H1 (cell line): ENCODE data around the gene DMXL1. TPM values are rescaled to one million over a fixed set of nuclear protein-coding genes. Genes with fewer than 3 reads are reported as not detected.

Source experiments
- CTCF ChIA-PET: fragments of 300-600 bp; sonication (Branson Sonifier 250); formaldehyde crosslinking; loops from one replicate; lab custom pipeline; 2021; ENCODE audit not compliant: partially characterized antibody; lab: Charles Lee
- POLR2A ChIA-PET: fragments of 300-600 bp; sonication (Branson Sonifier 250); formaldehyde crosslinking; loops from one replicate; lab custom pipeline; 2021; ENCODE audit warnings: inconsistent platforms; ENCODE audit not compliant: partially characterized antibody; lab: Charles Lee
- DNase-seq, 2 experiments: peaks; one replicate each; pipeline versions ENCODE4 v3.0.0 to v3.0.0-alpha.2; 2010 to 2022; ENCODE audit warnings: low spot score in 2 of 2, low read depth in 1 of 2, mixed read lengths in 1 of 2
- FAIRE-seq: peaks from 2 replicates; lab custom pipeline; 2011; peaks lifted over from hg19 to GRCh38; lab: Jason Lieb, UNC
- H2AFZ ChIP-seq: 2 replicates; pipeline ENCODE4 v1.8.1; 2012; ENCODE audit warnings: low read length, inconsistent platforms
- H2AK5ac ChIP-seq: 2 replicates; pipeline ENCODE4 v1.6.1; 2013; ENCODE audit warnings: low read depth, low read length
- H2BK120ac ChIP-seq: replicated peaks from 2 replicates; pipeline ENCODE3; 2013; ENCODE audit warnings: low read depth, low read length, inconsistent platforms
- H2BK12ac ChIP-seq: 2 replicates; pipeline ENCODE4 v1.6.1; 2013; ENCODE audit warnings: low read depth, low read length
- H2BK15ac ChIP-seq: 2 replicates; pipeline ENCODE4 v1.6.1; 2013; ENCODE audit warnings: low read length
- H2BK20ac ChIP-seq: 2 replicates; pipeline ENCODE4 v1.6.1; 2013; ENCODE audit warnings: low read length
- H2BK5ac ChIP-seq: 2 replicates; pipeline ENCODE4 v1.6.1; 2013; ENCODE audit warnings: low read depth, low read length
- H3K14ac ChIP-seq: 2 replicates; pipeline ENCODE4 v1.6.1; 2013; ENCODE audit warnings: inconsistent platforms; ENCODE audit not compliant: insufficient read length
- H3K18ac ChIP-seq: 2 replicates; pipeline ENCODE4 v1.6.1; 2013; ENCODE audit warnings: low read length; ENCODE audit errors: extremely low read depth
- H3K23ac ChIP-seq: 2 replicates; pipeline ENCODE4 v1.6.1; 2013; ENCODE audit warnings: inconsistent platforms; ENCODE audit not compliant: insufficient read length
- H3K23me2 ChIP-seq: 2 replicates; pipeline ENCODE4 v1.6.1; 2013; ENCODE audit warnings: low read depth, low read length
- H3K27ac ChIP-seq: 2 replicates; pipeline ENCODE4 v1.6.1; 2011; ENCODE audit warnings: low read depth, low read length, inconsistent platforms
- H3K27me3 ChIP-seq, 4 experiments: replicated peaks in 1 of 4; 1 replicate in 1 of 4; 2 replicates in 3 of 4; pipeline versions ENCODE4 v1.6.1 to v1.8.1; 2011 to 2013; ENCODE audit warnings: low read length in 3 of 4, mild to moderate bottlenecking in 3 of 4, inconsistent platforms in 2 of 4, mixed read lengths in 2 of 4, moderate library complexity in 1 of 4; ENCODE audit not compliant: control insufficient read depth in 3 of 4, insufficient read depth in 3 of 4; ENCODE audit errors: extremely low read depth in 1 of 4
- H3K36me3 ChIP-seq, 4 experiments: 2 replicates each; pipeline versions ENCODE4 v1.6.1 to v1.8.1; 2011 to 2013; ENCODE audit warnings: mild to moderate bottlenecking in 4 of 4, low read length in 3 of 4, moderate library complexity in 2 of 4, control low read depth in 1 of 4, inconsistent platforms in 1 of 4; ENCODE audit not compliant: insufficient read depth in 4 of 4, control insufficient read depth in 2 of 4
- H3K4ac ChIP-seq: replicated peaks from 2 replicates; pipeline ENCODE3; 2013; ENCODE audit warnings: low read length, low read depth, mixed read lengths, inconsistent platforms; ENCODE audit not compliant: insufficient read length
- H3K4me1 ChIP-seq, 4 experiments: replicated peaks in 1 of 4; 1 replicate in 1 of 4; 2 replicates in 3 of 4; pipeline versions ENCODE4 v1.6.1 to v1.8.1; 2011 to 2013; ENCODE audit warnings: low read length in 3 of 4, inconsistent platforms in 2 of 4, mixed read lengths in 1 of 4; ENCODE audit not compliant: insufficient read depth in 4 of 4, control insufficient read depth in 3 of 4
- H3K4me2 ChIP-seq, 2 experiments: 2 replicates each; pipeline versions ENCODE4 v1.6.1 to v1.8.1; 2011 to 2013; ENCODE audit warnings: low read depth in 2 of 2, low read length in 2 of 2, control low read depth in 1 of 2, inconsistent platforms in 1 of 2, mild to moderate bottlenecking in 1 of 2; ENCODE audit not compliant: insufficient read depth in 1 of 2
- H3K4me3 ChIP-seq, 4 experiments: fragments of 200-600, 300-600 bp in 1 of 4; sonication (generic), shearing (Covaris generic), sonication (Bioruptor Twin) in 1 of 4; 2 replicates each; pipeline versions ENCODE4 v1.5.1 to v1.8.1; 2011 to 2016; ENCODE audit warnings: low read length in 4 of 4, low read depth in 3 of 4, control low read depth in 2 of 4, inconsistent platforms in 2 of 4, mild to moderate bottlenecking in 2 of 4, mixed read lengths in 1 of 4, moderate library complexity in 1 of 4; ENCODE audit not compliant: insufficient read depth in 2 of 4; ENCODE audit errors: extremely low read depth in 1 of 4
- H3K56ac ChIP-seq: replicated peaks from 2 replicates; pipeline ENCODE3; 2013; ENCODE audit warnings: low read depth, mild to moderate bottlenecking, mixed read lengths, low read length, inconsistent platforms; ENCODE audit not compliant: insufficient read length
- H3K79me1 ChIP-seq: 2 replicates; pipeline ENCODE4 v1.6.1; 2013; ENCODE audit warnings: low read depth, low read length, control low read depth
- H3K79me2 ChIP-seq, 2 experiments: 2 replicates each; pipeline versions ENCODE4 v1.6.1 to v1.8.1; 2012 to 2013; ENCODE audit warnings: low read length in 2 of 2, mild to moderate bottlenecking in 2 of 2, inconsistent platforms in 1 of 2; ENCODE audit not compliant: insufficient read depth in 2 of 2, control insufficient read depth in 1 of 2
- H3K9ac ChIP-seq, 4 experiments: replicated peaks in 1 of 4; 1 replicate in 1 of 4; 2 replicates in 3 of 4; pipeline versions ENCODE4 v1.6.1 to v1.8.1; 2011 to 2013; ENCODE audit warnings: low read depth in 3 of 4, low read length in 3 of 4, control low read depth in 2 of 4, mild to moderate bottlenecking in 2 of 4, moderate library complexity in 2 of 4, inconsistent platforms in 1 of 4; ENCODE audit errors: extremely low read depth in 1 of 4
- H3K9me3 ChIP-seq, 2 experiments: 2 replicates each; pipeline versions ENCODE4 v1.6.1 to v1.8.1; 2012 to 2013; ENCODE audit warnings: mild to moderate bottlenecking in 2 of 2, moderate library complexity in 2 of 2, control low read depth in 1 of 2, inconsistent platforms in 1 of 2, low read depth in 1 of 2, low read length in 1 of 2, mixed read lengths in 1 of 2; ENCODE audit not compliant: insufficient read depth in 2 of 2
- H4K20me1 ChIP-seq, 2 experiments: replicated peaks in 1 of 2; 2 replicates each; pipeline versions ENCODE3 to v1.8.1; 2011 to 2013; ENCODE audit warnings: inconsistent platforms in 2 of 2, low read length in 2 of 2, mild to moderate bottlenecking in 1 of 2; ENCODE audit not compliant: insufficient read depth in 2 of 2, control insufficient read depth in 1 of 2
- H4K5ac ChIP-seq: 2 replicates; pipeline ENCODE4 v1.6.1; 2013; ENCODE audit warnings: low read length, low read depth, mixed read lengths, inconsistent platforms; ENCODE audit not compliant: insufficient read length
- H4K8ac ChIP-seq: 2 replicates; pipeline ENCODE4 v1.8.0; 2013; ENCODE audit warnings: mild to moderate bottlenecking, moderate library complexity, low read length, inconsistent platforms; ENCODE audit not compliant: insufficient read depth; ENCODE audit errors: extremely low read depth
- H4K91ac ChIP-seq: replicated peaks from 2 replicates; pipeline ENCODE3; 2013; ENCODE audit warnings: low read length, mixed read lengths, inconsistent platforms; ENCODE audit not compliant: insufficient read length
- CBX8 ChIP-seq: fragments of 300-800, 300-1000 bp; sonication (generic); IDR thresholded peaks from 2 replicates; pipeline ENCODE4 v1.7.1; 2016; ENCODE audit warnings: low read depth, low read length, borderline replicate concordance
- CREB1 ChIP-seq: IDR thresholded peaks from 2 replicates; pipeline ENCODE4 v1.6.1; 2012; ENCODE audit warnings: inconsistent platforms
- CTBP2 ChIP-seq: IDR thresholded peaks from 2 replicates; pipeline ENCODE4 v1.7.0; 2011; ENCODE audit warnings: borderline replicate concordance, mild to moderate bottlenecking, moderate library complexity, mixed read lengths, low read length; ENCODE audit not compliant: insufficient read depth, insufficient read length
- E2F6 ChIP-seq: IDR thresholded peaks from 2 replicates; pipeline ENCODE4 v1.6.1; 2012; ENCODE audit warnings: inconsistent platforms
- EGR1 ChIP-seq: IDR thresholded peaks from 2 replicates; pipeline ENCODE4 v1.6.1; 2011; ENCODE audit warnings: low read depth, low read length, borderline replicate concordance
- GTF2F1 ChIP-seq: IDR thresholded peaks from 2 replicates; pipeline ENCODE4 v1.6.1; 2012; ENCODE audit warnings: low read depth, low read length, improper control_type of control experiment, borderline replicate concordance
- KDM4A ChIP-seq: IDR thresholded peaks from one replicate; pipeline ENCODE4 v1.7.1; 2012; ENCODE audit warnings: low read depth, mild to moderate bottlenecking, moderate library complexity, low read length, inconsistent platforms; ENCODE audit not compliant: severe bottlenecking
- KDM5A ChIP-seq: fragments of 200-600 bp; IDR thresholded peaks from 2 replicates; pipeline ENCODE4 v1.7.1; 2012; ENCODE audit warnings: mild to moderate bottlenecking, low read length, inconsistent platforms, mixed read lengths
- TAF1 ChIP-seq: IDR thresholded peaks from 2 replicates; pipeline ENCODE4 v1.6.1; 2011; ENCODE audit warnings: mild to moderate bottlenecking, low read depth, low read length
- TCF12 ChIP-seq: IDR thresholded peaks from 2 replicates; pipeline ENCODE4 v1.6.1; 2011; ENCODE audit warnings: low read depth, mild to moderate bottlenecking, low read length
- USF2 ChIP-seq: IDR thresholded peaks from 2 replicates; pipeline ENCODE4 v1.6.1; 2011; ENCODE audit warnings: low read length, improper control_type of control experiment
- WGBS, 2 experiments: shearing (Covaris generic) in 1 of 2; methylation state at CpG; one replicate each; pipeline versions ENCODE4 v1.1.6 to v1.1.7; 2013 to 2015; ENCODE audit warnings: low lambda C conversion rate in 2 of 2, mixed read lengths in 2 of 2, inconsistent platforms in 1 of 2, low coverage in 1 of 2, missing lambda C conversion rate in 1 of 2; ENCODE audit not compliant: insufficient replicate concordance in 2 of 2, insufficient coverage in 1 of 2, insufficient read length in 1 of 2; ENCODE audit errors: extremely low coverage in 1 of 2, missing lambda C conversion rate in 1 of 2; 5-methylcytosine and 5-hydroxymethylcytosine counted together
- polyA plus RNA-seq, 7 experiments: library from polyadenylated mRNA; depleted of rRNA in 3 of 7; stranded (reverse) in 5 of 7; unstranded in 2 of 7; fragments of >200 nt in 5 of 7; fragments of 200-250 nt in 2 of 7; gene quantifications; 1 replicate in 5 of 7; 2 replicates in 1 of 7; 4 replicates in 1 of 7; pipeline versions ENCODE4 v1.2.1 to v1.2.3, GENCODE V29; 2011 to 2013; ENCODE audit warnings: missing spikeins in 2 of 7, mixed read lengths in 2 of 7
- total RNA-seq: library from RNA; stranded (reverse); fragmentation: NEBNext Ultra II Directional; extraction: Animal tissue kit (Norgen Biotek cat#: 25700); gene quantifications from 2 replicates; pipeline ENCODE4 v1.2.1, GENCODE V29; 2021
- TF ChIP-seq, protein P1 (sequence below): IDR thresholded peaks from 2 replicates; pipeline ENCODE4 v1.6.1; 2011; ENCODE audit warnings: low read depth, mild to moderate bottlenecking, low read length; ENCODE audit not compliant: insufficient read depth

The DMXL1 gene
- total and polyA plus RNA-seq, 2 of the 8 experiments (the other 6 are each of a cell fraction or from before 2014, with no cell fraction given): 10.1 to 43.9 TPM

GRCh38 chr5:119028575-119028974 is 42.3 kb upstream of the DMXL1 start:
- no peak for FAIRE-seq
- no peak overlapping the region for H3K14ac ChIP-seq
- no peak for DNase-seq
- TF ChIP-seq, protein P1, sequence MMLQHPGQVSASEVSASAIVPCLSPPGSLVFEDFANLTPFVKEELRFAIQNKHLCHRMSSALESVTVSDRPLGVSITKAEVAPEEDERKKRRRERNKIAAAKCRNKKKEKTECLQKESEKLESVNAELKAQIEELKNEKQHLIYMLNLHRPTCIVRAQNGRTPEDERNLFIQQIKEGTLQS: no peak
- TF ChIP-seq TAF1 (no peak), GTF2F1 (no peak), E2F6 (no peak), CREB1 (no peak), USF2 (no peak), KDM5A (no peak), EGR1 (no peak), CTBP2 (no peak), CBX8 (no peak), TCF12 (no peak), KDM4A (no peak)

More at GRCh38 chr5:119028575-119028974, 42.3 kb upstream of the DMXL1 start:
- H3K79me2 ChIP-seq: no peaks in the 10 kb centered on the region
- H3K18ac ChIP-seq: no peak overlapping the region
- no peak overlapping the region for H2AFZ ChIP-seq
- H3K56ac ChIP-seq: no peak overlapping the region
- no peak overlapping the region for H4K8ac ChIP-seq
- no peak overlapping the region for H2BK5ac ChIP-seq
- H3K9ac ChIP-seq: no peak overlapping the region
- WGBS, 2 experiments: 89% methylated on average over 5 of the region's 5 CpGs; no CpG with 5 or more reads in 1 of the 2 experiments
- ChIA-PET POLR2A (interaction anchor here (0.6 kb wide), 1 partner anchor 318 kb away, joined by 4 read pairs; no protein-coding TSS in a partner anchor), CTCF (interaction anchor here (0.6 to 0.7 kb wide), 3 partner anchors 10 to 1582 kb away, joined by 3 read pairs; no protein-coding TSS in a partner anchor)
- no peaks in the 10 kb centered on the region for H3K27me3 ChIP-seq
- H2BK20ac ChIP-seq: no peak overlapping the region
- H4K91ac ChIP-seq: no peak overlapping the region
- H3K9me3 ChIP-seq: no peaks in the 10 kb centered on the region
- H3K23me2 ChIP-seq: no peaks in the 10 kb centered on the region
- H4K5ac ChIP-seq: no peak overlapping the region
- no peak overlapping the region for H3K23ac ChIP-seq
- H3K4ac ChIP-seq: no peak overlapping the region
- no peak overlapping the region for H3K4me3 ChIP-seq
- peaks cover 0 to 10% (median 6%) of the 10 kb centered on the region in 4 experiments; a peak in 4 of 7 replicates for H3K4me1 ChIP-seq
- no peaks in the 10 kb centered on the region for H3K79me1 ChIP-seq
- no peak overlapping the region for H2BK12ac ChIP-seq
- no peak overlapping the region for H2BK120ac ChIP-seq
- no peaks in the 10 kb centered on the region for H4K20me1 ChIP-seq
- no peak overlapping the region for H3K4me2 ChIP-seq
- H3K36me3 ChIP-seq: no peaks in the 10 kb centered on the region
- no peak overlapping the region for H3K27ac ChIP-seq
- H2BK15ac ChIP-seq: no peak overlapping the region
- H2AK5ac ChIP-seq: no peak overlapping the region
